HepG2 (cell line): ENCODE measurements around the gene HSF2BP.

ENCODE experiments used
- HNF4G ChIP-seq, 2 experiments: sonication (generic) in 1 of 2; formaldehyde crosslinking in 1 of 2; IDR thresholded peaks; 2 replicates each; pipeline versions ENCODE4 v1.4.0 to v1.6.1; 2011 to 2020; ENCODE audit warnings: borderline replicate concordance in 2 of 2, low read depth in 2 of 2, mild to moderate bottlenecking in 2 of 2, low read length in 1 of 2, missing genetic modification reagents in 1 of 2, moderate library complexity in 1 of 2
- MATR3 ChIP-seq: sonication (generic); formaldehyde crosslinking; IDR thresholded peaks from 2 replicates; pipeline ENCODE4 v1.4.0; 2020; ENCODE audit warnings: missing genetic modification reagents
- POLR2A ChIP-seq, 2 experiments: IDR thresholded peaks; 2 replicates each; pipeline ENCODE4 v1.6.1; 2011; ENCODE audit warnings: low read depth in 2 of 2, low read length in 2 of 2, mild to moderate bottlenecking in 1 of 2, moderate library complexity in 1 of 2; ENCODE audit not compliant: insufficient read depth in 1 of 2

GRCh38 chr21:43644071-43644470 is 15.2 kb downstream of the HSF2BP start:
- TF ChIP-seq MATR3 (CRISPR knock-in tag) (no peak), POLR2A (IDR thresholded peaks at IDR 0.05; ENCODE audit: insufficient read depth in 1 of 2, low read depth in 2 of 2, low read length in 2 of 2) (no peak), HNF4G (IDR thresholded peaks at IDR 0.05; ENCODE audit: borderline replicate concordance, low read depth, low read length) (no peak), HNF4G (CRISPR knock-in tag; IDR thresholded peaks at IDR 0.05; ENCODE audit: borderline replicate concordance, low read depth) (no peak)
